NCI-H146 treated with DMSO at 0.1 percent for 48 hours (cell line): ENCODE data around the gene GPATCH2.
A peak's percentile ranks its signal among the peaks of the same experiment; 100 is the strongest.
"Not testable (repeated sequence)": the region's sequence is repeated elsewhere in the genome, so short reads cannot be mapped to it uniquely, and the experiment has no call there.

ENCODE experiments used
- DNase-seq: peaks from one replicate; lab custom pipeline; 2025; ENCODE audit not compliant: unreplicated experiment; lab: John Stamatoyannopoulos, UW

GPATCH2 gene

DNA sequence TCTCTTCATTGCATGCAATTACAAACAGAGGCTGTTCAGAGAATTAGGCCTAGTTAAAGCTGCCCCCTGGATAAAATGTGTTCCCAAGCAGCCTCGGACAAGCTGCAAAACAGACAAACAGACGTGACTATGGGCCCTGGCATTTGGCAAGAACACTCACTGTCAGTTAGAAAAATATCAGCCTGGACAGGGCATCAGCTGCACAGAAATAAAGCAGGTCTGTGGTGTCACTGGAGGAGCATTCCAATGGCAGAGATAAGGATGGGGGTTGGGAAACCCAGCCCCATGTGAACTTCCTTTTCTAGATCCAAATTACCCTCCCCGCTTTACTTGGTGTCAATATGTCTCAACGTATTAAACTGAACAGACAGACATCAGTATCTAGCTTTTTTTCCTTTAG is 177.1 kb downstream of the GPATCH2 start:
- DNase-seq = no peak

DNA sequence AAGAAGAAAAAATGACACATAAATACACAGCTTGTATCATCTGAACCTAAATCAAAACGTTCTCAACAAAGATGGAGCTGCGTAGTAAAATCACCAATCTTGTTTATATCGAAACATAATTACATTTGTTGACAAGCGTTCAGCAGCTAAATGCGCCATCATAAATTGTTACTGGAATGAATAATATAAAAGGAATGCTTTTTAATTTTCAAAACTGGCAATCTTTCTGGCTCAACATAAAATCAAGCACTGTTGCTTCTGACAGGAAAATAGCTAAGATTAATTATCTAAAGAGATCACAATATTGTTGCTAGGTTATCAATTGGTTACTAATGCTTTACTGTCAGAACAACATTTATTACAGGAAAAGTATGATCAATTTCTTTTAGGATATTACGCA is 181.5 kb downstream of the GPATCH2 start:
- DNase-seq = no peak

DNA sequence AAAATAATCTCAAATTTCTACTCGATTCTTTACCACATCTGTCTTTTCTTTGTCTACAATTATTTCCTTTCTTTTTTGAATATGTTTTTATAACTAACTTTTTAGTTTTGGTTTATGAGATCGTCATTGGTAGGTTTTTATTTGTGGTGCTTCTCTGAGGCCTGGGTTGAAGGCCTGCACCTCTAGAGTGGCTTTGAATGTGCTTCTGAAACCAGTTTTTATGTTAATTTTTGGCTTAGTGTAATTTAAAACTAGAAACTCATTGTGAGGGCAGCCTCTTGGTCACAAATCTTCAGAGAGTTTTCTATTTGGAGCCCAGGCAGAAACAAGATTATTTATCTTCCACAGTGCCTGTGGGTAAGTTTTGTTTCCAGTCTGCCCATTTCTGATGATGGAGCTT is 187.0 kb downstream of the GPATCH2 start:
- DNase-seq = no peak

DNA sequence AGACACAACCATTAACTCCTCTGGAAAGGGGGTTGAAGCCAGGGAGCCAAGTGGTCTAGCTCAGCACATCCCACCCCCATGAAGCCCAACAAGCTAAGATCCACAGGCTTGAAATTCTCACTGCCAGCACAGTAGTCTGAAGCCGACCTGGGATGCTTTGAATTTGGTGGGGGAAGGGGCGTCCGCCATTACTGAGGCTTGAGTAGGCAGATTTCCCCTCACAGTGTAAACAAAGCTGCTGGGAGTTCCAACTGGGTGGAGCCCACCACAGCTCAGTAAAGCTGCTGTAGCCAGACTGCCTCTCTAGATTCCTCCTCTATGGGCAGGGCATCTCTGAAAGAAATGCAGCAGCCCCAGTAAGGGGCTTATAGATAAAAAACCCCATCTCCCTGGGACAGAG is 193.5 kb downstream of the GPATCH2 start:
- DNase-seq = no peak

DNA sequence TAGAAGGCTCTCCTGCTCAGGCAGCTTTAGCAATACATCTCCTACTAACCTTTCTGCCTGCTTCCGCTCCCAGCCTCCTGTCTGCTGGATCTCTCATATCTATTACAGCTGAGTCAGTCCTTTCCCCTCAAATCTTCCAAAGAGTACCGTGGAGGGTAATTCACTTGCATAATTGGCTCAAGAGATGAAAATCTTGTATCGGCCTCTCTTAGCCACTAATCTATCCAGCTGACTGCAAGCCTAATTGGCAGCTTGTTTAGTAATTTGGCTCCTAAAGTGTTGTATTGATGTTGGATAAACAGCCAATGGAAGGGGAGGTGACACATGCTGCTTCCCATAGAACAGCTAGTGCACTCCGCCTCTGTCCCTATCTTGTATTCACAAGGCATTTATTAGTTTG is 195.7 kb downstream of the GPATCH2 start:
- DNase-seq = no peak

DNA sequence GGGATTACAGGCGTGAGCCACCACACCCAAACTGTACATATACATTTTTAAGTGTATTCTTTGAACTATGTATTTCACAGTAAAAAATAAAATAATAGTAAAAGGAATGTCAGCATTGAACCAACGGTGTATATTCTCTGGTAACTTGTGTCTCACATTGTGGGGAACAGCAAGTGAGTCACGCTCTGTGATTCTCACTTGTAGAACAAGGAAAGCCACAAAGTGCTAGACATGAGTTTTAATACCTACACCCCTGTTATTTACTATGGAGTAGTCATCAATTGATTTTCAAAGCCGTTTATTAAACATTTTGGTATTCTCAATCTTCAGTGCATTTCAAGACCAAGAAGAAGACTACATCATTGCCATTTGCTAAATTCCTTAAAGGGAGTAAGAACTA is 197.2 kb downstream of the GPATCH2 start:
- DNase-seq = no peak

DNA sequence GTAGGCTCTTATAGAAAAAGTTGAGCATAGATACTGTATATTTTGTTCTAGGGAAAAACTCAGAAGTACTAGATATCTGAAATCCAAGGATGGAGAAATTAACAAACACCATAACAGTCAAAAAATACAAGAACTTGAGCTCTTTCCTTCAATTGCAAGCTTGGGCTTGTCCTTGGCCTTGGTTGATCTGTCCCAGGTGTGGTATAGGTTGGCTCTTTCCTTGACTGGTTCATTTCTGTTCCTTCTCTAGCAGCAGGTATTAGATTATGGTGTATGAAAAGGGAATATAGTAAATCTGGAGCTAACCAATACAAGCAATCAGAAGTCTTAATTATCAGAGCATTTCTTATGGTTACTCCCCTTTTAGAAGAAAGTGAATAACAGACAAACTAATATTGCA is 198.6 kb downstream of the GPATCH2 start:
- no peak for DNase-seq

DNA sequence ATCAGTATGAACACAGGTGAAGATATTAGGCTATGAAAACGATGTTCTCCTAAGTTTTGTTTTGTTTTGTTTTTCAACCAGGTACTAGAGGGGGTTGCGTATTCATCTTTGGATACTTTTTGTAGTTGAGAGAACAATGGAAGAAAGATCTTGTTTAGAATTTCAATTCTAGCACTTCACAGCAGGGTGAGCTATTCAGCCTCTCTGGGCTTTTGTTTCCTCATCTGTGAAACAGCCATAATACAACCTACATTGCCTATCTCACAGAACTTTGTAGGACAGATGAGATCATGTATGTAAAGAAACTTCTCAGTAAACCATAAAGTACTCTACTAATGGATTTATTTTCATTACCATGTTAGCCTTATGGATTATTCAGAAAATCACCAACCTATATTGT is 199.5 kb downstream of the GPATCH2 start:
- no peak for DNase-seq

DNA sequence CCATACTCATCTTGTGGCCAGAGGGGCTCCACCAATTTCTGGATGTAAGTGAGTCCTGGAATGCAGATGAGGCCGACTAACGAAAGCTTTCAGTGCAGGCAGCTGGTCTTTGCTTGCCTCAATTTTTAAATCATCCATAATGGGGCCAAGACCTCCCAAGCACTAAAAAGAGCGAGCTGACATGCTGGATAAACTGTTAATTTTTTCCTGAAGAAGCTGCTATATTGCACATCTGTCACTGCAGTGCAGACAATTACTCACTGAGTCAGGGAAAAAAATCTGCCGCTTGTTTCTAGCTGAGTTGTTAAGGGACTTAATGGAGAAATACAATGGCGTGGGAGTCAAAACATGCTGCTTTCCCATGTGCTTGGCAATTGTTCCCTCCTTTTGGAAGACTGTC is 205.5 kb downstream of the GPATCH2 start:
- no peak for DNase-seq

DNA sequence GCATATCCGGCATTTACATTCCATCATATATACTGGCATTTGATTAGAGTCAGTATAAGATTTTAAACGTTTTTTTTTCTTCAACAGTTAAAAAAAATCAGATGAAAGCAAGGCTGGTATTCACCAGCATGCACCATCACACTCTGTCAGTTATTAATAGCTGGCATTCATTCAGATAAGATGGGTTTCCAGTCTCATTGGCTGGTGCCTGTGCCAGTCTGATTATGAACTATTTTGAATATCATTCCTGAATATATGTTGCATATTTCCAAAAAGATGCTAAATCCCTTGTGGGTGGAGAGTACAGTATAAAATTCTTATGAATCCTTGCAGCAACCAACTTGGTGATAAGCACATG is 211.7 kb downstream of the GPATCH2 start:
- no peak for DNase-seq

DNA sequence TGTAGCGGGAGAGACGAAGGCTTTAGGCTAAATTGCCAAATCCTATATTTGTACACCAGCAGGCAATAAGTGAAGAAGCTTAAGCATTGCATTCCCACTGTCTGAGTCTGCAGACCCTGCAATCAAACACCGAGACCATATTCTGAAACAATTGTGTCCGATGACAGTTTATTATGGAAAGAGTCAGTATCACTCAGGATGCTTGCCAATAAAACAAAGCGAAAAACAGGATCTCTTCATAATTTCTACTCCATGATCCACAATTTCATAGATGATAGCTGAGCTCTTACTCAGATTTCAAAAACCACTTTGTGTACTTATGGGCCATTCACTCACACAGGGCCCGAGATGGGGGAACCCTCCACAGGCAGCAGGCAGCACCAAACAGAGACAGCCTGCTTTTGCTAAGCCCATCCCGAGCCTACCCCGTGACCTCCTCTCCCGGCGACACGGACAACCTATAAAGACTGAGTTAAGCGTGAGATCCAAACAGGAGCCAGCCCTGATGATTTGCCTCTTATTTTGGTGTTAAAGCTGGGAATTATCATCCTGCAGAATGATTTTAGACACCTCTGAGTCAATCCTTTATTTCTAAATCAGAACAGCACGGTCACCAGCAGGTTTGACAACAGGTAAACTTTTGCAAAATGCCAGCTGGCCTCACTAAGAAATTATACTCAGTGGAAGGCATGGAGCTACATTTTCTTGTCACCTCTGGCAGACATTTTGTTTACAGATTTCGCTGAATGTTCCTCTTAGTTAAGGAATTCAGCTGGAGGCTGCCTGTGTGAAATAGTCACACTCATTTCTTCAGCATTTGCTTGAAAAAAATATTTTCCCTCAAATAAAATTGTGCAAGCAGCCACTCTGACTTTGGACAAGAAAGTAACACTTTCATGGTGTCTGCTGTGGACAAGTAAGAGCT is 212.4 kb downstream of the GPATCH2 start:
- no peak for DNase-seq

DNA sequence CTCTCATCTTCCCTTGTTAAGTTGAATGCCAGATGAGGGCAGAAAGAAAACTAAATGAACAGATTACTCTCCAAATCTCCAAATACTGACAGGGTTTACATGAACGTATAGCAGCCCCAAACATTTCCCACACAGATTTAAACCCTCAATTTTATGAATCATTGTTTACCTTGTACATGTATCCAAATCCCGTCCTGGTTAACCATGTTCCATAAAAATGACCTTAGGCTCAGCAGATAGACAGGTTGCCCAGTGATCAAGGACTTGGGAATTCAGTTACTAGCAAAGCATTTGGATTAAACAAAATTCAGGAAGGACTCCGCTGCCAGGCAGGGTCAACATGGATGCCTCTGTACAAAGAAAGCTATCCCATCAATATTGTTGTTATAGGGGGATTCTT is 213.5 kb downstream of the GPATCH2 start:
- DNase-seq = no peak

DNA sequence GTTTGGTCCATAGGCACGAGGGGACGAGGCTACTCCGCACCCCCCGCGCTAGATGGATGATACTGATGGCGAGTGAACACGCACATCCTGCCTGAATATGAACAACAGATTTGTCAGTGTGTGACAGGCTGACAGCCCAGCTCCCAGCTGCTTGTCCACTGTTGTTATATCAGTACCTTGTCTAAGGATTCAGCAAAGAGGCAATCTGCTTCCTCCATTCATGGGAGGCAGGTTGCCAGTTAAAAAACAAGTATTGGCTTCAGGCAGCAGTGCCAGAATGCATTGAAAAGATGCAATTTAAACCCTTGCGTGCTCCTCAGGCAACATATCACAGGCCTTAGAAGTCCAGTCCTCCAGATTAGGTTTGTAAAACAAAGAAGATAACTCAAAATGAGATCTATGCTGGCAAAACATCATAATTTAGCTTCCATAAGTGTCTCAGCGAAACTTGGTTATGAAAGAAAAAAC is 223.3 kb downstream of the GPATCH2 start:
- DNase-seq = no peak

DNA sequence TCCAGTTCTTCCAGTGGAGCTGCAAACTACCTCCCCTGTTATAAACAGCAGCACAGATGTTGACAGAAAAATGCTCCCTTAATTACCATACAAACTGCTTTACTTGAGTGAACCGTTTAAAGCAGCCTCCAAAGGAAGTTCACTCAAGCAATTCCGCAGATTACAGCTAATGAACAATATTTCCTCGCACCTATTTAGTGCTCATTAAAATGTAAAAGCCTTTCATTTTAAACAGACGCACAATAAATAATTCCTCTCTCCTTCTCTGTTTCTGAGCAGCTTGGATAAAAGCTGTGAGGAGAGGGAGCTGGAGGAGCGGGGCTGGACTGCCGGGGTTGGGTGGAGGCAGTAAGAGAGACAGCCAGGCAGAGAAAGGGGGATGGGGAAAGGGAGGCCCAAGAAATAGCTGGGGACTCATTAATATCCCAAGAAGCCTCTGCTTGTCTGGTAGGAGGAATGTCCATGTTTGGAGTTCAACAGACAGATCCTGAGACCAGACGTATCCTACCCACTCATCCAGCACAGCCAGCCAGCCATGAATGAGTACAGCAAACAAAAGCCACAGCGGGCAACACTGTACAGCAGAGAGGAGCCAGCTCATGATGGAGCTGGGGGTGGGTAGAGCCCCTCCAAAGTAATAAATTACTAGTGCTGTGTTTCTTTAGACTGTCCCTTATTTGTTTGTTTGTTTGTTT is 227.7 kb downstream of the GPATCH2 start:
- peak; percentile 44 for DNase-seq

DNA sequence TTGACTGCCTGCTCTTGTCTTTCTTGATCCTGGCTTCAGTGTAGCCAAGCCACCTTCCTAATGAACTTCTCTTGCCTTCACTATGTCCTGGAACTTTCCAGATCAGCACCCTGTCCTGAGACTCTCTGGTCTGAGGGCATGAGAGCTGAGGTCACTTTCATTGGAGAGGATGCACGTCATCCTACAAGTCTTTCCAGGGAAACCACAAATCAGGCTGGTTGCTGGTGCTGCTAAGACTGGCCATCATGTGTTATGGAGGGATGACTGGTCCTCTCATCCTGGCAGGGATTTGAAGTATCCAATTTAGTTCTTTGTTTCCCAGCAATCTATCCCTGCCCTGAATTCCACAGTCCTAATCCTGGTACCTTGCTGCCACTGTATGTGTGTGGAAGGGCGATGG is 228.6 kb downstream of the GPATCH2 start:
- DNase-seq = no peak

DNA sequence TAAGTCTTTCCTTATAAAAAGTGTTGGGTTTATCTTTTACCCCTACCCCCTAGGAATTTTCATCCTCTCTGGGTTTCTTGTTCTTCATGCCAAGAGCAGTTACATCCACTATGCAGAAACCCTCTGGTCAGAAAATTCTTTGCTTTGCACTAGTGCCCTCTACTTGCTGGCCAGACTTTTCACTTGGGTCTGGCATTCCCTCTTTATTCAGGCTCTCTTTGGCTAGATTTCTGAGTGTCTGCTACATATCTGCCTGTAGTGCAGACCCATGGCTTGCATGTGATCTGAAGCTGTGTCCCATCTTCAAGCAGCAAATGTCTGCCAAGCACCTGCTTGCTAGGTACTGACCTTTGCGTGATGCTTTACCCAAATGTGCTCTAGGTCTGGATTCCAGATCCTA is 237.0 kb downstream of the GPATCH2 start:
- DNase-seq = no peak

DNA sequence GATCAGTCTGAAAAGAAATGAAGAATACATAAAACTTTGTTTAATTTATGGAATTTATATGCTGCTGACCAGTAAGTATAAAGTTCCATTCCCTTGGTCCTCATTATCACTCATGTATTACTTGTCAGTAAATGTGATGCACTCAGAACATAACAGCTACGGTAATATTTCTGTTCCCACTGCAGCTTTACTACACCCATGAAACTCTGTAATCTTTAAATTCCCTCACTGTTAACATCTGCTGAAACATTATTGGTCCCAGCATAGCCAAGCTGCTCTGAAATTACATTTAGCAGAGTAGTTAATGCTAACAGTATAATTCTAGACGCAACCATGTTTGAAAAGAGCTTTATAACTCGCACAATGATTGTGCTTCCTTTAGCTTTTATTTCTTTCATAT is 238.4 kb downstream of the GPATCH2 start:
- no peak for DNase-seq

DNA sequence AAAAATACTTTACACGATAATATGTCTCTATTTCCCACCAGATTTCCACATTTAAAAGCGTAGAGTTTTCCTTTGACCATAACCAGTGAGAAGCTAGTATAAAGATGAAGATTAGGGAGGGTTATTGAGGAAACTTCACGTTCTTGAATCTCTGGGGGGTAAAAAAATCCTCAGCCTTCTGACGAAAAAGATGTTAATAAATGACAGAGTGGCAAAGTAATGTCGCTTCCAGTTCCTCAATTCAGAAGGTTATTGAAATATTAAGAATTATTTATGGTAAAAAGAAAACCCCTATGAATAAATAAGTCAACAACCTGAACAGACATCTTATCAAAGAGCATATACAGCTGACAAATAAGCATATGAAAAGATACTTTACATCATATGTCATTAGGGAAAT is 241.0 kb downstream of the GPATCH2 start:
- DNase-seq = no peak

DNA sequence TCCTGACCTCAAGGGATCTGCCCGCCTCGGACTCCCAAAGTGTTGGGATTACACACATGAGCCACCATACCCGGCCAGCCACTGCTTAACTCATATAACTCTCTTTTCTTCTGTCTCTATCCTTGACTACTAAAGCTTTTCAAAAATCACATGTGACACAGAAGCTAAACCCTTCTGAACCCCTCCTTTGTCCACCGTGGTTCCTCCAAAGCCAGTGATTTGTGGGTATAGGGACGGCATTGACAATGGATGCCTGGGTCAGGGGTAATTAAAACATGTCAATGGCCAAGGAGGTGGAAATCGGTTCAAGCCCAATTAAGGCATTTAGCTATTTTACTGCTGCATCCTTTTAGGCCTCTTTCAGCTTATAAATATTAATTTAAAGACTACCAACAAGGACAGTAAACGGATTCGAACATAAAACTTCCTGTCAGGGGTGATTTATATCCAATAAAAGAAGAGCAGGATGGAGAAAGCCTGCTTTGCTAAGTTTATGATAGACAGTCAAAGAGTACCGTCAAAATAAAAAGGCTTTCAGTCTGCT is 242.3 kb downstream of the GPATCH2 start:
- DNase-seq = no peak

DNA sequence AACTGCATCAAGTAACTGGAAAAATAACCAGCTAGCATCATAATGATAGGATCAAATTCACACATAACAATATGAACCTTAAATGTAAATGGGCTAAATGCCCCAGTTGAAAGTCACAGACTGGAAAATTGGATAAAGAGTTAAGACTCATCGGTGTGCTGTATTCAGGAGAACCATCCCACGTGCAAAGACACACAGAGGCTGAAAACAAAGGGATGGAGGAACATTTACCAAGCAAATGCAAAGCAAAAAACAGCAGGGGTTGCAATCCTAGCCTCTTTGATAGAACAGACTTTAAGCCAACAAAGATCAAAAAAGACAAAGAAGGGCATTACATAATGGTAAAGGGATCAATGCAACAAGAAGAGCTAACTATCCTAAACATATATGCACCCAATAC is 249.1 kb downstream of the GPATCH2 start:
- DNase-seq = not testable (repeated sequence)

DNA sequence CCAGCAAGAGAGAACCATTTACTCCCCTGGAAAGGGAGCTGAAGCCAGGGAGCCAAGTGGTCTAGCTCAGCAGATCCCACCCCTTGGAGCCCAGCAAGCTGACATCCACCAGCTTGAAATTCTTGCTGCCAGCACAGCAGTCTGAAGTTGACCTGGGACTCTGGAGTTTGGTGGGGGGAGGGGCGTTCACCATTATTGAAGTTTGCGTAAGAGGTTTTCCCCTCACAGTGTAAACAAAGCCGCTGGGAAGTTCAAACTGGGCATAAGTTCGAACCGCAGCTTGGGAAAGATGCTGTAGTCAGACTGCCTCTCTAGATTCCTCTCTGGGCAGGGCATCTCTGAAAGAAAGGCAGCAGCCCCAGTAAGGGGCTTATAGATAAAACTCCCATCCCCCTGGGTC is 251.1 kb downstream of the GPATCH2 start:
- DNase-seq = not testable (repeated sequence)

DNA sequence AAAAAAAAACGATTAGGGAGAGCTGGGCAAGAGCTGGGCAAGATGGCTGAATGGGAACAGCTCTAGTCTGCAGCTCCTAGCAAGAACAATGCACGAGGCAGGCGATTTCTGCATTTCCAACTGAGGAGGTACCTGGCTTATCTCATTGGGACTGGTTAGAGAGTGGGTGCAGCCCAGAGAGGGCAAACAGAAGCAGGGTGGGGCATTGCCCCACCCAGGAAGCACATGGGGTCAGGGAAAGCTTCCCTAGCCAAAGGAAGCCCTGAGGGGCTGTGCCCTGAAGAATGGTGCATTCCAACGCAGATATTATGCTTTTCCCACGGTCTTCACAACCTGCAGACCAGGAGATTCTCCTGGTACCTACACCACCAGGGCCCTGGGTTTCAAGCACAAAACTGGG is 251.6 kb downstream of the GPATCH2 start:
- no peak for DNase-seq
